ENCODE data around the gene KCNJ1. TPM values are rescaled to one million over a fixed set of nuclear protein-coding genes. Genes with fewer than 3 reads are reported as not detected.

Gene KCNJ1
- polyA plus RNA-seq, 12 donors: 0.12 to 0.96 (median 0.32) TPM; not detected in 2

GRCh38 chr11:128823753-128824152, 43.3 kb downstream of the KCNJ1 start:
- no peak for DNase-seq

GRCh38 chr11:128822130-128822529, 45.0 kb downstream of the KCNJ1 start:
- no peak for DNase-seq

- no peak for DNase-seq
Measured at GRCh38 chr11:128821556-128821955, 45.5 kb downstream of the KCNJ1 start.

- DNase-seq: no peak
Measured at GRCh38 chr11:128819198-128819597, 47.9 kb downstream of the KCNJ1 start.

- DNase-seq: peak; percentile 41
Measured at GRCh38 chr11:128814856-128815705, 52.0 kb downstream of the KCNJ1 start.

GRCh38 chr11:128813729-128814128, 53.4 kb downstream of the KCNJ1 start:
- no peak for DNase-seq

- no peak for DNase-seq
Measured at GRCh38 chr11:128810784-128811514, 56.1 kb downstream of the KCNJ1 start.

GRCh38 chr11:128809128-128809527, 58.0 kb downstream of the KCNJ1 start:
- DNase-seq: no peak

- DNase-seq: no peak
Measured at GRCh38 chr11:128807909-128808308, 59.2 kb downstream of the KCNJ1 start.

GRCh38 chr11:128806506-128807261, 60.4 kb downstream of the KCNJ1 start:
- no peak for DNase-seq

GRCh38 chr11:128804481-128804880, 62.6 kb downstream of the KCNJ1 start:
- no peak for DNase-seq

GRCh38 chr11:128803449-128804245, 63.4 kb downstream of the KCNJ1 start:
- DNase-seq: no peak

- no peak for DNase-seq
Measured at GRCh38 chr11:128803011-128803410, 64.1 kb downstream of the KCNJ1 start.

GRCh38 chr11:128802358-128802981, 64.6 kb downstream of the KCNJ1 start:
- no peak for DNase-seq

- DNase-seq: no peak
Measured at GRCh38 chr11:128800871-128801417, 66.2 kb downstream of the KCNJ1 start.

GRCh38 chr11:128796270-128796669, 70.8 kb downstream of the KCNJ1 start:
- no peak for DNase-seq

- peak; percentile 38 for DNase-seq
Measured at GRCh38 chr11:128790196-128790595, 76.9 kb downstream of the KCNJ1 start.

- DNase-seq: no peak
Measured at GRCh38 chr11:128789497-128790150, 77.5 kb downstream of the KCNJ1 start.
